Vagina (tissue), 2 donors: ENCODE data around the gene KRT84.

ENCODE experiments used
- CTCF ChIP-seq, 3 experiments: fragments of 450-650 bp in 2 of 3; fragments of 200-600 bp in 1 of 3; sonication (generic) in 1 of 3; IDR thresholded peaks; one replicate each; pipeline ENCODE4 v1.5.1; 2017 to 2019; ENCODE audit warnings: antibody characterized with exemption in 3 of 3, mild to moderate bottlenecking in 2 of 3, moderate library complexity in 2 of 3
- POLR2A ChIP-seq, 2 donors: fragments of 450-650 bp; IDR thresholded peaks; one replicate each; pipeline ENCODE4 v1.6.1; 2017; ENCODE audit warnings: antibody characterized with exemption in 2 of 2, mild to moderate bottlenecking in 2 of 2, moderate library complexity in 2 of 2

- TF ChIP-seq CTCF (IDR thresholded peaks at IDR 0.05) (no peak), POLR2A (IDR thresholded peaks at IDR 0.05) (no peak)
Observed at GRCh38 chr12:52405922-52406385, 20.5 kb upstream of the KRT84 start, which contains the start of gene KRT82.
